Mesenteric fat pad (tissue), 1 donor: ENCODE measurements around the gene JAK3. TPM values are rescaled to one million over a fixed set of nuclear protein-coding genes. Genes with fewer than 3 reads are reported as not detected.

Experiments
- DNase-seq: peaks from one replicate; pipeline ENCODE4 v3.0.0-alpha.2; 2020; ENCODE audit warnings: low spot score
- total RNA-seq: library from RNA; stranded (reverse); fragmentation: NEBNext Ultra II Directional; extraction: Animal tissue kit (Norgen Biotek cat#: 25700); gene quantifications from one replicate; pipeline ENCODE4 v1.2.1, GENCODE V29; 2021
- donor health status: DM: yes; HTN: yes; CAD: no.

JAK3 gene
- total RNA-seq, 1 donor from 2014 or later = 20.1 TPM

DNA sequence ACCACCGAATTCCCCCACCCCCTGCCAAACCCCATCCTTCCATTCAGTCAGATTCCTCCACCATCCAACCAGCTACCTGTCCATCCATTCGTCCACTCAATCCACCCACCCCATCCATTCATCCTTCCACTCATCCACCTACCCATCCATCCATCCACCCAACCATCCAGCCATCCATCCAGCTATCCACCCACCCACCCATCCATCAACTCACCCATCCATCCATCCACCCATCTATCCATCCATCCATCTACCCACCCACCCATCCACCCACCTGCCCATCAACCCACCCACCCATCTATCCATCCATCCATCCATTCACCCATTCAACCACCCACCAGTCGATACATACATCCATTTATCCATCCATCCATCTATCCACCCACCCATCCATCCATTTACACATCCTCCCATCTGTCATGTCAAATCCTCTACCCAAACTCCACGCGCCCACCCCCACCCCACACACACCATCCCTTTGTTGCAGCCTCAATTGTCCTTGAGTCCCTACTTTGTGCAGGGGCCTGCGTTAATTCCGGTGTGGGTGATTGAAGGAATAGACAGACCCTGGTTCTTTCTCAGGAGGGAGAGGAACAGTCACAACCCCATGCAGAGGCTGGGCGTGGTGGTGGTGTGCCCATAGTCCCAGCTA, 18.7 kb upstream of the JAK3 start:
- DNase-seq = no peak

DNA sequence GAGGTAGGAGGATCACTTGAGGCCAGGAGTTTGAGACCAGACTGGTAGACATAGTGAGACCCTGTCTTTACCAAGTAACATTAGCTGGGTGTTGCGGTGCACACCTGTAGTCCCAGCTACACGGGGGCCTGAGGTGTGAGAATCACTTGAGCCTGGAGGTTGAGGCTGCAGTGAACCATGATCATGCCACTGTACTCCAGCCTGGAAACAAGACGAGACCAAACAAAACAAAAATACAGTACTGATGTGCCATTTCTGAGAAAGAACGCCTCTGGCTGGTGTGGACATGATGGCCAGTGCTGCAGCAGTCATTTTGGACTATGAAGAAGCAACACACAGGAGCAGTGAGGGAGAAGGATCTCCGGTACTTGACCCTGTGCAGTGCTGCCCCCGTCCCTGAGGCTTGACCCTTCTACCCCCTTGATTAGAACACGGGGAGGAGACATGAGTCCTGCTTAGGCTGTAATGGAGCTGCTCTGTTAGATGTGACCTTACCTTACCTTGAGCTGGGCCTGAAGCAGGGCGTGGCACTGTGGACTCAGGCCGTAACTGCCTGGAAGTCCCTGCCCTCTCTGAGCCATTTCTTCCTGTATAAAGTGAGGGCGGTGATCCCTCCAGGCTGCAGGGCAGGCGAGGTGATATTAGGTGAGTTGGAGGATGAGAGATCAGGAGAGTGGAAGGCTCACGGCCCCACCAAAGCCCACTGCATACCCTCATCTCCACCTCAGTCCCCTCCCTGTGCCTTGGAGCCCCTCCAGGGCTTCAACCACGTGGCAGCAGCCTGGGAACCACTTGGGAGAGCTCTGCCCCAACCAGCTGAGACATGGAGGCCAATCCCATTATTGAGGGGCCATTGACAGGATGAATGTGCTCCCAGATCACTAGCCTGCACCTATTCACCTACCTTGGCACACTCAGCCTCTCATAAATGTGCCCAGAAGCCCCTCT, 17.9 kb upstream of the JAK3 start:
- DNase-seq = no peak

DNA sequence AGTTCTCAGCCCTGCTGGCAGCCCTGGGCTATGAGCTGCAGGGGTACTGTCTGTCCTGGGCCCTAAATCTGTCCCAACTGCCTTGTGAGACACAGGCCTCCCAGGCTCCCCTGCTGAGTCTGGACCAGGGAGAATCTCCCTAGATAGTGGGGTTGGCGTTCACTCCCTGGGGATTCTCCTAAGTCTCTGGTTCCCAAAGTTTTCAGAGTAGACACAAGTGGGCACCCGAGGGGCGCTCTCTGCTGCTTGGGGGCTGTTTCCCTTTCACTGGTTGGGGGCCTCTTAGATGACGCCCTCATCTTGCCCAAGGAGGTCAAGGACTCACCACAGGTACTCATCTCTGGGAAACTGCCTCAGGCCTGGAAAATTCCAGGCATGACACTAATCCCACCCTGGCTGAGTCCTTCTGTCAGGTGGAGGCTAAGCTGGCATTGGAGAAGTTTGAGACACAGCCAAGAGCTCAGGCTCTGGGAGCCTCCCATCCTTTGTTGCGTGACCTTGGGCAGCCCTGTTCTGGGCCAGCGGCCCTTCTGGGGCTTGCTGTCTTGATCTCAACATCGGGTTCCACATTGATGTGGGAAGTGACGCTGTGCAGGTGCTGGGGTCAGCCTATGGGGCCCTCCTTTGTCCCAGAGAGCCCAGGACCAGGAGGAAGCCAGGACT, 15.9 kb upstream of the JAK3 start:
- no peak for DNase-seq

DNA sequence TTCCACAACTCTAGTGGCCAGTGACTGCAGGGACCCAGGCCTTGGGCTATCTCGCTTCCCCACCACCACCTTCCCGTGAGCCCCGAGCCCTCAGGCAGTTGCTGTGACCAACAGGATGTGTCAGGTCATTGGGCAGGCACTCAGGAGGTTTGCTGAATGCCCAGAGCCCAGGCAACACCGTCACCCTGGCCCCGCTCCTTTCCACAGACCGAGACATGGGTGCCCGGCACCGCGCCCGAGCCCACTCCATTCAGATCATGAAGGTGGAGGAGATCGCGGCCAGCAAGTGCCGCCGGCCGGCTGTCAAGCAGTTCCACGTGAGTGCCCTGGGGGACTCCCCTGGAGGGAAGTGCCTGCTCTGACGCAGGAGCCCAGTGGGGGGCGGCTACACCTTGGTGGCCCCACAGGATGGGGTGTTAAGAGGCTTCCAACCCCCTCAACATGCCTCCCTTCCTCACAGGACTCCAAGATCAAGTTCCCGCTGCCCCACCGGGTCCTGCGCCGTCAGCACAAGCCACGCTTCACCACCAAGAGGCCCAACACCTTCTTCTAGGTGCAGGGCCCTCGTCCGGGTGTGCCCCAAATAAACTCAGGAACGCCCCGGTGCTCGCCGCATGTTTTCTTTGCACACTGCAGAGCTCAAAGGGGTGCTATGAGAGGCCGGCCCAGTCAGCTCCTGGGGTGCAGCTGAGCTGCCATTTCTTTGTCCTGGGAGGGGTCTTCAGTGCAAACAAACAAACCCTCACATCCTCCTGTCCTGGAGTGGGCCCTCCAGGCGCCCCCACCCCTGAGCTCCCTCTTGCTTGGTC, 15.1 kb upstream of the JAK3 start:
- no peak for DNase-seq

DNA sequence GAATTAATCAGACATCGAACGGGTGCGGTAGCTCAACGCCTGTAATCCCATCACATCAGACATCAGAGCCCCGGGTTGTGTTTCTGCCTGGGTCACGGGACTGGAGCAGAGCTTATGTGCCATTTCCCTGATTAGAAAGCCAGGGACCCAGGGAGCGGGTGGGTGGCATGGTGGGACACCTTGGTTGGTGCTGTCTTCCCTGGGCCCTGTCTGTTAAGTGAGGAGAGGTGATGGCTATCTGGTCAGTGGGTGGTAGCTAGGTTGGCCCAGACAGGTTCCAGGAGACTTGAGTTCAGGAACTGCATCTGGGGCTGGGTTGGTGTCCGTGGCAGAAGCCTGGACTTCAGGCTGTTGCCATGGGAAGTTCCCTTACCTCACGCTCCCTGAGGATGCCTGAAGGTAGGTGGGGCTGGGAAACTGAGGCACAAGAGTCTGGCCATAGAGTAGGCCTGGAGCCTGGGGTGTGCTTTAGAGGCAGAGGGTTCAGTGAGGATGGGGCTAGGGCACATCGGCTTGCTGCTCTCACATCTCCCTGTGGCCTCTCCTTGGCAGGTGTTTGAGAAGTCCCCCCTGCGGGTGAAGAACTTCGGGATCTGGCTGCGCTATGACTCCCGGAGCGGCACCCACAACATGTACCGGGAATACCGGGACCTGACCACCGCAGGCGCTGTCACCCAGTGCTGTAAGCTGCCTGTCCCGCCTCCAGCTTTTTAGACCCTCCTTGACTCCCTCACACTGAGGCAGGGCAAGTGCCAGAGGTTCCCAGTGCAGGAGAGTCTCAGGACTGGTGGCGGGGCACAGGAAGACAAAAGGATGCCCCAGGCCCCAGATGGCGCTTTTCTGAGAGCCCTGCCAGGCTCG, 14.0 kb upstream of the JAK3 start:
- no peak for DNase-seq

DNA sequence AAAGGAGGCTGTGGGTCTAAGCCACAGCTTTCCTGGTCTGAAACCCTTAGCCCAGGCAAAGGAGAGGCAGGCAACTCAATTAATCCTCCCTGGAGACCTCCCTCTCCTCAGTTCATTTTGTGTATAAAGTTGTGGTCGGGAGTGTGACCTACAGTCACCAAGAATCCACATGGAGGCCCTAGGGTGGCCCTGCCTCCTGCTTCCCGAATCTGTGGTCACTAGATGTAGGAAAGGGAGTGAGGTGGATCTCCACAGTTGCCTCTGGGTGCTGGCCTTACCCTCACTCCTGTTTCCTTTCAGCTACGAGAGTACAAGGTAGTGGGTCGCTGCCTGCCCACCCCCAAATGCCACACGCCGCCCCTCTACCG, 13.2 kb upstream of the JAK3 start:
- DNase-seq = no peak

DNA sequence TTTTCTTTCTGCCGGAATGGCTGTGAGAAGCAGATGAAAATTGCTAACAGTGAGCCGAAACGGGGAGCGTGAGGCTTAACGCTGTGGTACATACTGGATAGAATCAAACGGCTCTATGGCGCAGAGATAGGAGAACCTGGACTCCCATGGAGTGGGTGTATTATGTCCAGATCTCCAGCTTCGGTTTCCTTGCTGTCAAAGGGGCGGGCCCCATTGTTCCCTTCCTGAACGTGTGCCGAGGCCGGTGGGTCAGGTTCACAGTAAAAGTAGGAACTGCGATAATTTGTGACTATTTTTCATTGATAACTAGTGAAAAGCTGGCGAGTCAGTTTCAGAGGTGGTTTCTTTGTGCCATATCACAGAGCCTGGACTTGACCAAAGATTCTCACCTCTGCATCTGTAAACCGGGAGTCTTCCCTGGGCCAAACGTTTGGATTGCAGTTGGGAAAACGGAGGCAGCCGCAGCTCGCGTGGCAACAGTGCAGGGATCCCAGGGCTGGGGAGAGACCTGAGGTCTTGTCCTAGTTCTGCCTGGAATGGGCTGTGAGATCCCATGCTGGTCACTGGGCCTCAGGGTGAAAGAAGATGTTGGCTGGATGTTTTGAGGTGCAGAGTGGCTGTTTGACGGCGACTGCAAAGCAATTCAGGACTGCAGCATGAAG, 12.7 kb upstream of the JAK3 start:
- no peak for DNase-seq

DNA sequence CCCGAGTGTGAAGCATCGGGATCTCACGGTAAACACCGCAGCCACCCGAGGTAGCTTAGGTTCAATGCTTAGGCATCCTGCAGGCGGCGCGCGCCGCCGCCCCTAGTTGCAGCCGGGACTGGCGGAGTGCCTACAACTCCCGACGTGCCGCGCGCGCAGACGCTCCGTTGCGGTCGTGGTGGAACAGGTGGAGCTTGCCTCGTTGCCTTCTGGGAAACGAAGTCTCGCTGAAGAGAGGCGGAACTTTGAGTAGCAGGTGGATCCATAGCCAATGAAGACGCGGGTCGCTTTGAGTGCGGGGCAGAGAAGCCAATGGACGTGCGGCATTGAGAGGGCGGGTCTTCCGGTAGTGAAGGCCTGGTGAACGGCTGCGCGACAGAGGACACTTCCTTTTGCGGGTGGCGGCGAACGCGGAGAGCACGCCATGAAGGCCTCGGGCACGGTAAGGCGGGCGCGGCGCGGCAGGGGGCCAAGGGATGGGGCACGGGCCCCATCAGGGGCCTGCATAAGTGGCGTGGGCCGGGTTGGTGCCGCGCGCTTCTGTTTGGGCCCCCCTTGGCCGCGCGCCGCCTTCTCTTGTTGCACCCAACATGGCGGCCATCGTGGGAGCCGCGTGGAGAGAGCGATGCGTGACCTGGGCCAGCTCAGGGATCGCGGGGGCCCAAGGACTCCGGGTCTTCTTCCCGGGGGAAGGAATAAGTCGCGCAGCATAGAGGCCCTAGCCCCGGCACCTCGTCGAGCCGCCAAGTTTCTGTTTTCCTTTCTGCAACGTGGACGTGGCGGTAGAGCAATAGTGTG, 11.9 kb upstream of the JAK3 start, which contains the start of gene RPL18A:
RPL18A (plus strand) TSS at position 378 of the 798 bp plus-strand sequence; CDS start at position 425, 47 bp downstream.
- peak; percentile 100 for DNase-seq

DNA sequence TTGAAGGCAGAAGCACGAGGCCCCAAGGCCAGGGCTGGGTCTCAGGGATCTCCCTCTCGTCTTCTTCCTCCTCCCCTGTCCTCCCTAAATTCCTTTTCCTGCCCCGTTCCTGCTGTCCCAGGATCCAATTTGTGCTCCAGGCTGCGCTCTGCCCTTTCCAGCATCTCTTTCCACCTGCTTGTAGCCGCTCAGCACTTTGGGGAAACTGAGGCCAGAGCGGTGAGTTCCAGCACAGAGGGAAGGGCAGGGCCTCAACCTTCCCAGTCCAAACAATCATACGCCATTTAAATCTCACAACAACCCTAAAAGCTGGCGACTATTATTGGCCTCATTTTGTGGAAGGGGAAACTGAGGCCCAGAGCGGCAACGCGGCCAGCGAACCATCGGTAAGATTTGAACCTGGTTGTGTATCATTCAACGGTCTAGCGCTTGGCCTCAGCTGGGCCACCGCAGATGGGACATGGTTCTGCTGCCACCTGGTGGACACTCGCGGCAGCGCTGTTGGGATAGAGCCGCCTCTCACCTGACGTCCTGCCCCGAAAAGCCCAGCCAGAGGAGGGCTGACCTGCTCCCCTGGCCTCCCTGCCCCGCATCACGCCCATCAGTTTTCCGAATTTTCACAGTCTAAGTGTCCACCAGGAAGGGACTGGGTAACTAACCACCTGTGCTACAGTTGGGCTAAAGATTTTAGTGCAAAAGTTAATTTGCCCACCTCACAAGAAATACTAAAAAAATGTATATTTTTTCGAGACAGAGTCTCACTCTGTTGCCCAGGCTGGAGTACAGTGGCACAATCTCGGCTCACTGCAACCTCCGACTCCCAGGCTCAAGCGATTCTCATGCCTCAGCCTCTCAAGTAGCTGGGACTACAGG, 7.7 kb upstream of the JAK3 start:
- peak; percentile 96 for DNase-seq

DNA sequence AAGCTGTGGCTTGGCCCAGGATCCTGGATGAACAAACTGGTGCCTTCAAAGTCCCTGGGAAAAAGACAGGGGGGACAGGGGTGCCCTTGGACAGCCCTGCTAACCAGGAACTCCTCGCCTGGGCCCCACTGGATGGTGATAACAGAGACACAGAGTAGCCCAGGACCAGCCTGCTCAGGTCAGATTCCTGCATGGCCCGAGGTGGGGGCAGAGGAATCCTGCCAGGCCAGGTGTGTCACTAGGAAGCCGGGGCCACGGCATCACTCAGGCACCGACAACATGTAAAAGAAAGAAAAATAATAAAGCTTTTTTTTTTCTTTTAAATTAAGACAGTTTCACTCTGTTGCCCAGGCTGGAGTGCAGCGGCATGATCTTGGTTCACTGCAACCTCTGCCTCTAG, 6.3 kb upstream of the JAK3 start:
- no peak for DNase-seq

DNA sequence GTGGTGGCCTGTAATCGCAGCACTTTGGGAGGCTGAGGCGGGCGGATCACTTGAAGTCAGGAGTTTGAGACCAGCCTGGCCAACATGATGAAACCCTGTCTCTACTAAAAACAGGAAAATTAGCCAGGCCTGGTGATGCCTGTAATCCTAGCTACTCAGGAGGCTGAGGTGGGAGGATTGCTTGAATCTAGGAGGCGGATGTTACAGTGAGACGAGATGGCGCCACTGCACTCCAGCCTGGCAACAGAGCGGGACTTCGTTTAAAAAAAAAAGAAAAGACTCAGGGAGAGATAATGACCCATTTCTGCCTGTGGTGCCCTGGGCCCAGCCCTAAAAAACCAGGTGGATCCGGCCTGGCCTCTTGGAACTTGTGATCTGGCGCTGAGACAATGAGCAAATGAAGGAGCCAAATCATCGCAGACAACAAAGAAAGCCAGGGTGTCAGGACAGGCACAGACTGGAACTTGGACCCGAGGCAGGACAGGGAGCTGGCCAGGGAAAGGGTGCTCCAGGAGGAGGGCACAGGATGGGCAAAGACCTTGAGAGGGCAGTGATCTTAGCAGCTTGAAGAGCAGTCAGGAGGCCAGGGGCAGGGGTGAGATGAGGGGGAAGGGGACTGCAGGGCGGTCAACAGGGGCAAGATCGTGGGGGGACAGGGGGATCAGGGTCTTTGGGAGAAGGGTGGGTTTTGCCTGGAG, 962 bp upstream of the JAK3 start:
- DNase-seq = no peak

DNA sequence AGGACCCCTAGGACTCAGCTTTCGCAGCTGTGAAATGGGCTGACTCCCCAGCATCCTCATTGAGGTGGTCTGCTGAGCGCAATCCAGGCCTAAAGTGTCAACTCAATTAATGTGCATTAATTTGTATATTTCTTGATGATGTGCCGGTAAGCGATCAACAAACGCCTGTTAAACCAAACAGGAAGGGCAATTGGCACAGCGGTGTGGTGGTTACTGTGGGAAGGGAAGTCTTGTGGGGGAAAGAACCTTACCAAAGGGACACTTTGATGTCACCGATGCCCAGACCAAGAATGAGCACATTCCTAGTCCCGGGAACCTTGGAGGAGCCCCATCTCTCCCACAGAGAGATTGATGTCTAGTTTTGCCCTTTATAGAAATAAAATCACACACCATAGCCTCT, 1.6 kb downstream of the JAK3 start:
- no peak for DNase-seq

DNA sequence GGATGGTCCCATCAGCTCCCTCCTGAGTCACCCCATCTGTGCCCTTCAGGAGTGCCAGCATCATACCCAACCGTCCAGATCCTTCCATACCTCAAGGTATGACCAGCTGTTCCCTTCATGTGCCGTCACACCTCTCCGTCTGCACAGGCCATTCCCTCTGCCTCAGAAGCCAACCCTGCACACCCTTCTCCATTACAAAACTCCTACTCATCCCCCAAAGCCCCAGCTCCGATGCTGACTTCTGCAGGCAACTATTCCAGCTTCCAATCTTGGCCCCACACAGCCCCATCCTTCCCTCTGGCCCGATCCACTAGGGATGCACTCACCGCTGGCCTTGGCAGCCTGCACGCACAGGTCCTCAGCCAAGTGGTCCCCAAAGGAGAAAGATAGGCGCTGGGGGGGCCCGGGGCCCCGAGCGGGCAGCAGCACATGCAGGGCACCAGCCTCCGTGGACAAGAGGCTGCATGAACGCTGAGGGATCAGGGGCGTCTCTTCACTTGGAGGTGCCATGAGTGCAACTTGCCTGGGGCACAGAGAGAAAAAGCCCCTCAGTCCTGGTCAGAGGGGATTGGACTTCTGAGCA, 3.8 kb downstream of the JAK3 start:
- no peak for DNase-seq

DNA sequence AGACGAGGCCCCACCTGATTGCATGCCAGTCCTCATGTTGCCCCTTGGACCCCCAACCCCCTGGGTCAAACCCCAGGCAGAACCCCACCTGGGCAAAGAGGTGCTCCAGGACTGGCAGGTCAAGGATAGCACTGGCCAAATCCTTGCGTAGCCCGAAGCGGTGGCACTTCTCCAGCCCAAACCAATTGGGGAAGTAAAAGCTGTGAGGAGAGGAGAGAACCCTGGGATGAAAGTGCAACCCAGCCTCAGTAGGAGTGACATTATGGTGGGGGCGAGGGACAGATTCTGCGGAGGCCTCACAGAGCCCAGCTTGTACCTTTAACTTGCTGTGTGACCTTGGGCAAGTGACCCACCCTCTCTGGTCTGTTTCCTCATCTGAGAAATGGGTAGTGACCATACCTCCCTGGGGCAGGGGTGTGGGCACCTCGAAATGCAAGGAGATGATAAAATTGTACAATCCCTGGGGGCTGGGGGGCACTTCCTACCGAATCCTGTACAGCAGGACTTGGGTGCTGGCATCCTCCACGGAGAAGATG, 4.4 kb downstream of the JAK3 start:
- DNase-seq = no peak

DNA sequence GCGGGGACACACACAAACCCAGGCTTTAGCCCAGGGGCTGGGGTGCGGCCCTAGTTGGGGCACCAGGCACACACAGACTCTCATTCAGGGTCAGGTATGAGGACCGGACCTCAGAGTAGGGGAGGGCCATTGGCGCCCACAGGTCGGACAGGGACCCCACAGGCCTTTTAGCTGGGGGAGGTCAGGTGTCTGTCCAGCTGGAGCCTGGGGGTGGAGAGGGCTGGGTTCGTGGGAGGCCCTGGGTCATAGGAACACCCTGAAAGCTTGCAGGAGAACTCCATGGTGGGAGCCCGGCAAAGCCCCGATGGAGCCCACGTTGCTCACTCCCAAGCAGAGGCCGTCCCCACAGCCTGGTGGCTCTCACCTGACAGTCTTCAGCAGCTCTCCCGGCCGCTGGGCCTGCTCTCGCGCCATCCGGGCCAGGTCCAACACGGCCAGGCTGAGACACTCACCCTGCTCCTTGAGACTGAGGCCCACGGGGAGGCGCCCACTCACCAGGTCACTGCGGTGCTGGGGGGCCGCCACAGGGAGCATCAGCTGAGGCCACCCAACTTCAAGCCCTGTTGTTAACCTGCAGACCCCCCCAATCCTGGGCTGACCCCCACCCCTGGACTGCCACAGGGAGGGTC, 5.0 kb downstream of the JAK3 start:
- no peak for DNase-seq
